ENCODE data around the gene THBS2. TPM values are rescaled to one million over a fixed set of nuclear protein-coding genes. Genes with fewer than 3 reads are reported as not detected.

Gene THBS2
- total RNA-seq, 1 donor from 2014 or later, result 18.6 TPM

GRCh38 chr6:169176361-169176991 lies 77.2 kb downstream of the THBS2 start:
- TF ChIP-seq CTCF (IDR thresholded peaks at IDR 0.05; ENCODE audit: unreplicated experiment), result no peak
- no peak for DNase-seq (ENCODE audit: low spot score in 2 of 2, unreplicated experiment in 2 of 2)
- no peak overlapping the region for H3K27ac Mint-ChIP-seq

GRCh38 chr6:169175360-169175887 lies 78.2 kb downstream of the THBS2 start:
- Mint-ChIP-seq H3K4me3 (no peak overlapping the region), H3K9me3 (no peaks in the 10 kb centered on the region), H3K36me3 (no peaks in the 10 kb centered on the region), H3K4me1 (peaks cover 8% of the 10 kb centered on the region), H3K27ac (no peak overlapping the region), H3K27me3 (ENCODE audit: low read depth) (no peaks in the 10 kb centered on the region)
- no peak for DNase-seq (ENCODE audit: low spot score in 2 of 2, unreplicated experiment in 2 of 2)
- no peak for TF ChIP-seq CTCF (IDR thresholded peaks at IDR 0.05; ENCODE audit: unreplicated experiment)

More at GRCh38 chr6:169176361-169176991, 77.2 kb downstream of the THBS2 start:
- Mint-ChIP-seq H3K4me1 (peaks cover 7% of the 10 kb centered on the region), H3K27me3 (ENCODE audit: low read depth) (peaks cover 2% of the 10 kb centered on the region), H3K36me3 (no peaks in the 10 kb centered on the region), H3K9me3 (peaks cover 4% of the 10 kb centered on the region), H3K4me3 (no peak overlapping the region)

- DNase-seq (ENCODE audit: low spot score in 2 of 2, unreplicated experiment in 2 of 2), result no peak
- Mint-ChIP-seq H3K36me3 (no peaks in the 10 kb centered on the region), H3K27ac (no peak overlapping the region)
Measured at GRCh38 chr6:169174516-169175359, 78.9 kb downstream of the THBS2 start.

GRCh38 chr6:169173532-169174268 lies 79.9 kb downstream of the THBS2 start:
- no peaks in the 10 kb centered on the region for H3K9me3 Mint-ChIP-seq
- DNase-seq (ENCODE audit: low spot score in 2 of 2, unreplicated experiment in 2 of 2), result no peak
- no peak for TF ChIP-seq CTCF (IDR thresholded peaks at IDR 0.05; ENCODE audit: unreplicated experiment)
- no peak overlapping the region for H3K27ac Mint-ChIP-seq
- no peak overlapping the region for H3K4me3 Mint-ChIP-seq
- no peaks in the 10 kb centered on the region for H3K27me3 Mint-ChIP-seq (ENCODE audit: low read depth)
- no peaks in the 10 kb centered on the region for H3K36me3 Mint-ChIP-seq
- H3K4me1 Mint-ChIP-seq, result peaks cover 9% of the 10 kb centered on the region

More at GRCh38 chr6:169174516-169175359, 78.9 kb downstream of the THBS2 start:
- H3K27me3 Mint-ChIP-seq (ENCODE audit: low read depth), result no peaks in the 10 kb centered on the region
- no peaks in the 10 kb centered on the region for H3K9me3 Mint-ChIP-seq
- TF ChIP-seq CTCF (IDR thresholded peaks at IDR 0.05; ENCODE audit: unreplicated experiment), result no peak
- H3K4me1 Mint-ChIP-seq, result peaks cover 9% of the 10 kb centered on the region
- H3K4me3 Mint-ChIP-seq, result no peak overlapping the region

- DNase-seq (ENCODE audit: low spot score in 2 of 2, unreplicated experiment in 2 of 2), result no peak
- Mint-ChIP-seq H3K9me3 (no peaks in the 10 kb centered on the region), H3K4me1 (peaks cover 12% of the 10 kb centered on the region), H3K4me3 (no peak overlapping the region), H3K27ac (no peak overlapping the region), H3K36me3 (no peaks in the 10 kb centered on the region), H3K27me3 (ENCODE audit: low read depth) (no peaks in the 10 kb centered on the region)
- TF ChIP-seq CTCF (IDR thresholded peaks at IDR 0.05; ENCODE audit: unreplicated experiment), result no peak
Measured at GRCh38 chr6:169172946-169173345, 80.7 kb downstream of the THBS2 start.

All from mesothelial cell of epicardium (in vitro differentiated cells).